Neutrophil (primary cell): ENCODE data around the gene HNRNPH2.

Experiments
- H3K27ac ChIP-seq: fragments of 200-600 bp; sonication (generic); 2 replicates; pipeline ENCODE4 v1.5.1; 2016; ENCODE audit warnings: mild to moderate bottlenecking, moderate library complexity
- H3K27me3 ChIP-seq: fragments of 200-600 bp; sonication (generic); 2 replicates; pipeline ENCODE4 v1.6.0; 2016; ENCODE audit warnings: mild to moderate bottlenecking
- H3K36me3 ChIP-seq: fragments of 200-600 bp; sonication (generic); 2 replicates; pipeline ENCODE4 v1.5.1; 2017
- H3K4me1 ChIP-seq, 2 experiments: fragments of 200-600 bp in 1 of 2; sonication (generic) in 1 of 2; 1 replicate in 1 of 2; 2 replicates in 1 of 2; pipeline versions ENCODE4 v1.5.1 to v1.6.1; 2013 to 2016; ENCODE audit warnings: low read depth in 1 of 2, low read length in 1 of 2, mild to moderate bottlenecking in 1 of 2, moderate library complexity in 1 of 2; ENCODE audit not compliant: control insufficient read depth in 1 of 2, insufficient read depth in 1 of 2
- H3K4me3 ChIP-seq, 2 experiments: fragments of 200-600 bp in 1 of 2; sonication (generic) in 1 of 2; 1 replicate in 1 of 2; 2 replicates in 1 of 2; pipeline ENCODE4 v1.5.1; 2013 to 2016; ENCODE audit warnings: low read depth in 1 of 2, low read length in 1 of 2, mild to moderate bottlenecking in 1 of 2, moderate library complexity in 1 of 2
- H3K9me3 ChIP-seq: fragments of 200-600 bp; sonication (generic); 2 replicates; pipeline ENCODE4 v1.5.1; 2016
- CTCF ChIP-seq: fragments of 200-600 bp; sonication (generic); IDR thresholded peaks from 2 replicates; pipeline ENCODE4 v1.5.1; 2016; ENCODE audit warnings: antibody characterized with exemption

HNRNPH2 gene

GRCh38 chrX:101430457-101431078 lies 22.5 kb downstream of the HNRNPH2 start:
- Histone ChIP-seq H3K9me3 (no peaks in the 10 kb centered on the region), H3K27me3 (no peaks in the 10 kb centered on the region), H3K27ac (no peak overlapping the region), H3K4me3 (no peak overlapping the region), H3K36me3 (no peaks in the 10 kb centered on the region), H3K4me1 (peaks cover 3 to 4% of the 10 kb centered on the region in 2 experiments)
- TF ChIP-seq CTCF = no peak

GRCh38 chrX:101442085-101442484 lies 34.1 kb downstream of the HNRNPH2 start:
- no peak for TF ChIP-seq CTCF
- Histone ChIP-seq H3K27ac (no peak overlapping the region), H3K4me1 (no peaks in the 10 kb centered on the region), H3K27me3 (no peaks in the 10 kb centered on the region), H3K4me3 (no peak overlapping the region), H3K36me3 (peaks cover 5% of the 10 kb centered on the region), H3K9me3 (no peaks in the 10 kb centered on the region)

- H3K36me3 ChIP-seq = no peaks in the 10 kb centered on the region
Observed at GRCh38 chrX:101449279-101449678, 41.3 kb downstream of the HNRNPH2 start.

GRCh38 chrX:101450085-101450484 lies 42.1 kb downstream of the HNRNPH2 start:
- Histone ChIP-seq H3K4me3 (no peak overlapping the region), H3K27ac (no peak overlapping the region), H3K27me3 (no peaks in the 10 kb centered on the region), H3K4me1 (no peaks in the 10 kb centered on the region), H3K36me3 (no peaks in the 10 kb centered on the region), H3K9me3 (no peaks in the 10 kb centered on the region)
- TF ChIP-seq CTCF = no peak

More at GRCh38 chrX:101449279-101449678, 41.3 kb downstream of the HNRNPH2 start:
- Histone ChIP-seq H3K4me3 (no peak overlapping the region), H3K4me1 (no peaks in the 10 kb centered on the region), H3K27ac (no peak overlapping the region), H3K9me3 (no peaks in the 10 kb centered on the region), H3K27me3 (no peaks in the 10 kb centered on the region)
- no peak for TF ChIP-seq CTCF

- no peak for TF ChIP-seq CTCF
- Histone ChIP-seq H3K4me3 (no peak overlapping the region), H3K9me3 (no peaks in the 10 kb centered on the region), H3K4me1 (no peaks in the 10 kb centered on the region), H3K27ac (no peak overlapping the region), H3K36me3 (no peaks in the 10 kb centered on the region), H3K27me3 (no peaks in the 10 kb centered on the region)
Observed at GRCh38 chrX:101450961-101451360, 42.9 kb downstream of the HNRNPH2 start.

- H3K27ac ChIP-seq = no peak overlapping the region
- no peak for TF ChIP-seq CTCF
- H3K4me3 ChIP-seq = no peak overlapping the region
- no peaks in the 10 kb centered on the region for H3K36me3 ChIP-seq
- no peaks in the 10 kb centered on the region for H3K9me3 ChIP-seq
- H3K4me1 ChIP-seq = no peaks in the 10 kb centered on the region
- no peaks in the 10 kb centered on the region for H3K27me3 ChIP-seq
Observed at GRCh38 chrX:101452056-101452455, 44.0 kb downstream of the HNRNPH2 start.
